Measurements from ENCODE around the gene FAM98C.

The FAM98C gene

DNA sequence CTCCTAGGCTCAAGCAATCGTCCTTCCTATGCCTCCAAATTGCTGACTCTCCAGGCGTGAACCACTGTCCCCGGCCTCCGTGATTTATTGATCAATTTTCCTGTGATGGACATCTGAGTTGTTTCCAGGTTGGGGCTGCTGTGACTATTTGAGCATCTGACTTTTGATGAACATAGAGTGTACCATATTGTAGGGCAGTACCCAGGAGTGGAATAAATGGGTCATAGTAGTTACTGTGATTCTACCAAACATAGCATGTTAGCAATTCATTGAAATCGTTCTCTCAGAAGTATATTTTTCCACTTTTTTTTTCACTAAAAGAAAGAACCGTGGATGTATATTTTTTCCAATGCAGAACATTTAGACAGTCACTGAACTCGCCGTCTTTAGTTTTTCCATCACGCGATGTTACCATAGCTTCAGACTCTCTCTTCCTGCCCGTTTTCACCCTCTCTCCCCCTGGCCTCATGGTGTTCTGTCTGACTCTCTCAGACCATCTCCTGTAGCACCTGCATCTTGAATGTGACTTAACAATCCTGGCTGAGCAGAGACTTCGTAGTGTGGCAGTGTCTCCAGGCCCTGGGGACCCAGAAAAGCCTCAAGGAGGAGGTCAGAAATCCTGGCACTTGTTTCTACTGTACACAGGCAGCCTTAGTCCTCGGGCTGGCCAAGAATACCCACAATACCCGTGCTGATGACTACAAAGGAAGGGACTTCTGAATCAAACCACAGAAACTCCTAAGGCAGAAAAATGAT lies 26.3 kb downstream of the FAM98C start:
- no peak for DNase-seq

DNA sequence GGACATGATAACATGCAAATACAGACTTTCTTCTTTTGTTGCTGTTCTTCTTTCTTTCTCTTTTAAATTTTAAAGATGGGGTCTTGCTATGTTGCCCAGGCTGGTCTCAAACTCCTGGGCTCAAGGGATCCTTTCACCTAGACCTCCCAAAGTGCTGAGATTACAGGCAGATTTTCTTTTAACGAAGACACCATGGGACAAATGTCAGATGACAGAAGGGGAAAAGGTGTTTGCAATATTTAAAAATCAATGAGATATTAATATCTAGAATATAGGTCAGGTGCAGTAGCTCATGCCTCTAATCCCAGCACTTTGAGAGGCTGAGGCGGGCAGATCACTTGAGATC lies 26.9 kb downstream of the FAM98C start:
- no peak for DNase-seq

DNA sequence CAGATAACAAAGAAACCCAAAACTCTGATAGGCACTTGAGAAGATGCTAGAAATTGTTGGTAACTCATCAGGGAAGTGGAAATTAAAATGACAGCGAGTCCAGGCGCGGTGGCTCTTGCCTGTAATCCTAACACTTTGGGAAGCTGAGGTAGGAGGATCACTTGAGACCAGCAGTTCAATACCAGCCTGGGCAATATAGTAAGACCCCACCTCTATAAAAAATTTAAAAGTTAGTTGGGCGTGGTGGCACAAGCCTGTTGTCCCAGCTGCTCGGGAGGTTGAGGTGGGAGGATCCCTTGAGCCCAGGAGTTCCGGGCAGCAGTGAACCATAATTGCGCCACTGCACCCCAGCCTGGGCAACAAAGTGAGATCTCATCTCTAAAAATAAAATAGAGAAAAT lies 28.0 kb downstream of the FAM98C start:
- DNase-seq = no peak

DNA sequence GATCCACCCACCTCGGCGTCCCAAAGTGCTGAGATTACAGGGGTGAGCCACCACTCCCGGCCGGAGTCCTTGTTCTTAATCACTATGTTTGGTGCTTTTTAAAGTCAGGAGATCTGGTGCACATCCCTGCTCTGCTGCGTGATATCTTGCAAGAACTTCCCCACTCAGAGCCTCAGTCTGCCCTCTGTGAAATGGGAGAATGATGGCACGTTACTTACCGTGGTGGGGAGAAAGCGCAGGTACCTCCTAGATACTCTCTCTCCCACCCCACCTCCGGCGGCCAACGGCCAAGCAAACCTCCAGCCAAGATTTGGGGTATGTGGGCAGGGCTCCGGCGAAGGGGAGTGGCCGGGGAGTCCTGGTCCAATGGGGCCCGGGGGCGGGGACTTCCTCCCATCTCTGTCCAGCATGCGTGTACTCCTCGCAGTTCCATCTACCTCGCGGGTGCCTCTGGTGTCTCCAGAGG lies 30.4 kb downstream of the FAM98C start, which contains the start of gene RYR1:
RYR1 (plus strand) TSS at position 424 of the 466 bp plus-strand sequence. CDS start 139 bp downstream, outside the sequence.
- peak; percentile 67 for DNase-seq

DNA sequence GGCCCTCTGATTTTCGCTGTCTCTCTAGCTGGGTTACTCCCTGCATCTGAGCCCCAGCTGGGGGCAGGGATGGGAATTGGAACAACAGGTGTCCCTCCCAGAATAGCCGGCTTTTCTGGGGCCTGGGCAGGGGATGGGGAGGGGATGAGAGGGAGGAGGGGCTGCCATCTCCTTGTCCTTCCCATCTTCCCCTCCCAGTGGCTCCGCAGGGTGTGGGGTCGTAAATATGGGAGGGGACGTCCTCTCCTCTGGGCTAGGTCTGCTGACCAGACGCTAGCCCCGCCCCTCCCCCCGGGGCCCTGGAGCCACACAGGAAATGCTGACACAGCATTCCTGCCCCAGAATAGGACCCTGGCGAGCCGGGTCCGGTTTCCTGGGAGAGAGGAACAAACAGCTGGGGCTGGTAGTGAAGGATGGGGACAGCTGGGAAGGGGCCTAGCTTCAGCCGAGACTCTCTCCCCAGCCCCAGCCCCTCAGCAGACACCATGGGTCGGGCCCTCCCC lies 31.7 kb downstream of the FAM98C start:
- peak; percentile 76 for DNase-seq

DNA sequence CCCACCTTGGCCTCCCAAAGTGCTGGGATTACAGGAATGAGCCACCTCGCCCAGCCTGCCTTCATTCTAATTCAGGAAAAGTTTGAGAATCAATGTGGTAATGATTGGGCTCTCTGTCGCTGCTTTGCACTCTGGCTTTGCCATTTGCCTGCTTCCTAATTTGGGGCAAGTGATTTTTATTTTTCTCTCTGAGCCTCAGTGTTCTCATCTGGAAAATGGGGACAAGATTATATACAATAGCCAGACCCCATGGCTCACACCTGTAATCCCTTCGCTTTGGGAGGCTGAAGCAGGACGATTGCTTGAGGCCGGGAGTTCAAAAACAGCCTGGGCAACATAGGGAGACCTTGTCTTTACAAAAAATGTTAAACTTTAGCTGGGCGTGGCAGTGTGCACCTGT lies 34.4 kb downstream of the FAM98C start:
- no peak for DNase-seq

DNA sequence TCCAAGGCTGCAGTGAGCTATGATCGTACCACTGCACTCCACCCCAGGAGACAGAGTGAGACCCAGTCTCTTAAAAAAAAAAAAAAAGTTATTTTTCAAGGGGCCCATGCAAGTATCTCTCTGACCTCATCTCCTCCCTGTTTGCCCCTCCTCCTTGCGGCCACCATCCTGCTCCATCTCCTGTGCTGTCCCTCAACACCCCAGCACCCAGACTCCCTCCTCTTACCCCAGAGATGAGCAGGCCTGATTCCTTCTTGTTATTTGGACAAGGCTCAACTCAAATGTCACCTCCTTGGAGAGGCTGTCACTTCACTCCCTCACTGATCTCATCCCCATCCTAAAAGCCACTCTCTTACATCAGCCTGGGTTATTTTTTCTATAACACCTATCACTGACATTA lies 35.0 kb downstream of the FAM98C start:
- no peak for DNase-seq

DNA sequence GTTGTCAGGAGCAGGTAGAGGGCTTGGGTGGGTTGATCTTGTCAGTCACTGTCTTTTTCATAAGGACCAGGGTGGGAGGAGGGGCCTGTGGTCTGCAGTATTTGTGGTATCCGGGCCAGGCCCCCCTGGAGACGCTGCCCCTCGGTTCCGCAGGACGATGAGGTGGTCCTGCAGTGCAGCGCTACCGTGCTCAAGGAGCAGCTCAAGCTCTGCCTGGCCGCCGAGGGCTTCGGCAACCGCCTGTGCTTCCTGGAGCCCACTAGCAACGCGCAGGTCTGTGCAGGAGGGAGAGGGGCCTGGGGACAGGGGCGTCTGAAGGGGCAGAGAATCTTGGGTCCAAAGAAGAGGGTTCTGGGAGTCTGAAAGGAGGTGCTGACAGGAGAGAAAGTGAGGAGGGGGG lies 37.7 kb downstream of the FAM98C start:
- DNase-seq = no peak

DNA sequence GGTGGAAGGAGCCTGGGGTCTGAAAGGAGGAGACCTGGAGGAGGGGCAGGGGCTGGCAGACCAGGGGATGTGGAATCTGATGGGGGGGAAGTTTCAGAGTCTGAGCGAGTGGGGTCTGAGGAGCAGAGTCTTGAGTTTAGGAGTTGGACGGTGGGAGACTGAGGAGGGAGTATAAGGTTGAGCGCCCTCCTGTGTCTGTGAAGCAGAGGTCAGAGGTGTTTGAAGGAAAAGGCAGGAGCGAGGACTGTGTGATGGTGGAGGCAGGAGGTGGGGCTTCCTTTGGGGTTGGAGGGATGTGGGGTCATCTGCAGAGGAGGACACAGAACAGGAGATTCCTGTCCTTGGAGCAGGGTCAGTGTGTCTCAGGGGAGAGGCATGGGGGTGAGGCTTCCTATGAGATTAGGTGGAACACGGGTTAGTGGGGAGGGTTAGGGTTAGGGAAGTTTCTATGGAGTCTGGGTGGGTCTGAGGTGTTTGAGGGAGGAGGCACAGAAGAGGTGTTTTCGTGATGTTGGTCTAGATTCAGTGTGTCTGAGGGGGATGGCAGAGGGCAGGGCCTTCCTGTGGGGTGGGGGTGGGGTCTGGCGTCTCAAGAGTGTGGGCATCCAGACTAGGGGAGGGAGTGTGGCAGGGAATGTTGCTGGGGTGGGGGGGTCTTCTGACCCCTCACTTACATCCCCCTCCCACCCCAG lies 38.9 kb downstream of the FAM98C start:
- DNase-seq = no peak

DNA sequence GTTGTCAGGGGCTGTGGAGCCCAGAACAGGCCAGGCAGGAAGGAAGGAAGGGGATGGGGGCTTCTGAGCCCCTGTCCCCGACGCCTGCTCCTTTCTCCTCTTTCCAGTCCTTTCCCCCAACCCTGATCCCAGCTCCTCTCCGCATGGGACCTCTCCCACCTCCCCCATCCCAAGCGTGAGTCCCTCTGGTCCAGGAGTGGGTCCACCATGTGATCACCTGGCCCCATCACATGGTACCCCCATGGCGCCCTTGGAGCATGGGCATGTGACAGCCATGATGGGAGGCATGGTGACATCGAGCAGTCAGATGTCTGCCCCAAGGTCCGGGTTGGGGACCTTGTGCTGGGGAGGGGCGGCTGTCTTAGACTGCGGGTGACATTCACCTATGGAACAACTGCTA lies 39.8 kb downstream of the FAM98C start:
- no peak for DNase-seq

DNA sequence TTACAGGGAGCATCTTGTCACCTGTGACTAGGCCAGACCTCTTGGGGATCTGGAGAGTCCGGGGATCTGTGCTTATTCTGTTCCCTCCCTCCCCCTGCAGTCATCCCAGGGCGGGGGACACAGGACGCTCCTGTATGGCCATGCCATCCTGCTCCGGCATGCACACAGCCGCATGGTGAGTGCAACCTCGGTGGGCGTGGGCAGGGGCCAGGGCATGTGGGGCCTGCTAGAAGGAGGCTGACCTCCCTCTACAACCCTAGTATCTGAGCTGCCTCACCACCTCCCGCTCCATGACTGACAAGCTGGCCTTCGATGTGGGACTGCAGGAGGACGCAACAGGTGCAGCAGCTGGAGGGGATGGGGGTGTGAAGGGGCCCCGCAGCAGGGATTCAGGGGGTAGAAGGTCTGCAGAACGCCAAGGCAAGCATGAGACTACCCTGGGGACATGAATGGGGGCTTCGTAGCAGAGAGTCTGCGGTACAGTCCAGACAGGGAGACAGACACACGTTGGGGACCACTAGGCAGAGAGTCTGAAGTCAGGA lies 40.6 kb downstream of the FAM98C start:
- no peak for DNase-seq

DNA sequence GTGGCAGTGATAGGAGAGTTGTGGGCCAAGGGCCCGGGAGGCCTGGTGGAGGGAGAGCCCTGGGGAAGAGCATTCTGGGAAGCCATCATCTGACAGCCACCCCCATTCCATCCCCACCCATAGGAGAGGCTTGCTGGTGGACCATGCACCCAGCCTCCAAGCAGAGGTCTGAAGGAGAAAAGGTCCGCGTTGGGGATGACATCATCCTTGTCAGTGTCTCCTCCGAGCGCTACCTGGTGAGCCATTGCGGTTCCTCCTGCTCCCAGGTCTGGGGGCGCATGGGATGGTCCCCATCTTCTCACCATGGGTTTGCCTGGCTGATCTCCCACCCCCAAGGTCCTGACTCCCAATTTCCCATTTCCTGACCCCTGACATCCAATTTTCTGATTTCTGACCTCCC lies 41.1 kb downstream of the FAM98C start:
- no peak for DNase-seq

DNA sequence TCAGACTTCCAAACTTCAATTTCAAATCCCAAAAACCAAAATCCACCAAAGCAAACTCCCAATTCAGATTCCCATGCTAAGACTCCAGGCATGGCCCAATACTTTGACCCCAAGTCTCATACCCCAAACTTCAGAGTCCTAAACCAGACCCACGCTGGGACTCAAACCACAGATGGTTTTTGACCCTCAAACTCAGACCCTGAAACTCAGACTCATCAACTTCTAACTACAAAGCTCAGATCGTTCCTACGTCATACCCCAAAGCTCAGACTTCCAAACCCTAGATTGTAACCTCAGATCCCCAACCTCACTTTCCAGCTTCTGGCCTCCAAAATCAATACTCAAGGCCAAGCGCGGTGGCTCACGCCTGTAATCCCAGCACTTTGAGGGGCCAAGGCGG lies 42.5 kb downstream of the FAM98C start:
- DNase-seq = no peak

DNA sequence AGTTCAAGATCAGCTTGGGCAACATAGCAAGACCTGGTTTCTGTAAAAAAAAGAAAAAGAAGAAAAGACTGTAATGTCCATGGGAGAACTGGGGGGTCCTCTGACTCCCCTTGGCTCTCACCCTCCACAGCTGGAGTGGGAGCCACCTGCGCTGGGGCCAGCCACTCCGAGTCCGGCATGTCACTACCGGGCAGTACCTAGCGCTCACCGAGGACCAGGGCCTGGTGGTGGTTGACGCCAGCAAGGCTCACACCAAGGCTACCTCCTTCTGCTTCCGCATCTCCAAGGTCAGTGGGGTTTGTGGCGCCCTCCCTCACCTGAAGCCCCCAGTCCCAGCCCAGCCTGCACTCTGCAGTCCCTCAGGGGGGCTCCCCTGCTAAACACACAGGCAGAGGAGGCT lies 45.3 kb downstream of the FAM98C start:
- DNase-seq = no peak

DNA sequence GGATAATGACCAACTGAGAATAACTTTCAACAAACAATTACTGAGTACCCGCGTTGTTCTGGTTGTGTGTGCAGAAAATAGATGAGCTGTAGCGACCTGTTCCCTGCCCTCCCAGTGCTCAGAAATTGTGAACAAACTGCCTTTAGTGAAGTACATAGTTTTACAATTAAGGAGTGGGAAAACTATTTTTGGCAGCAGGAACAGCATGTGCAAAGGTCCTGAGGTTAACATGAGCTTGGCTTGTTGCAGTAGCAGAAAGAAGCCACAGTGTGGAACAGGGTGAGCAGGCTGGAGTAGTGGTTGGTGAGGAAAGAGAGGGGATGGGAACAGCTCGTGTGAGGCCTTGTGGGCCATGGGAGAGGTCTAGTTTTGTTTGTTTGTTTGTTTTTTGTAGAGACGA lies 46.6 kb downstream of the FAM98C start:
- DNase-seq = no peak

DNA sequence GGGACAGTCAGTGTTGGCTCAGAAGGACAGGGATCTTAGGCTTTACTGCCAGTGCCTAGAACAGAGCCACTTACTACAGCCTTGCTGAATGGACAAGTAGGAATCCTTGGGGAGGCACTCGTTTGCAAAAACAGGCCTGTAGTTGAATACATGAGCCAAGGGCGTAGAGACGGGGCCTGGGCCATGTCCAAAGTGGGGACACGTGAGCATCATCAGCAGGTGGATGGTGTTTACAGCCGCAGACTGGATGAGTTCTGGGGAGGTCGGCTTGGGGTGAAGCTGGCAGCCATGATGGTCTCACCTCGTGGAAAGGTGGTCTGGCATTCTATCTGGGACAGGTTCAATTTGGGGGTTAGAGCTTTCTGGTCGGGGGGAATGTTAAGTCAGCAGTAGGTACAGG lies 48.1 kb downstream of the FAM98C start:
- DNase-seq = no peak

DNA sequence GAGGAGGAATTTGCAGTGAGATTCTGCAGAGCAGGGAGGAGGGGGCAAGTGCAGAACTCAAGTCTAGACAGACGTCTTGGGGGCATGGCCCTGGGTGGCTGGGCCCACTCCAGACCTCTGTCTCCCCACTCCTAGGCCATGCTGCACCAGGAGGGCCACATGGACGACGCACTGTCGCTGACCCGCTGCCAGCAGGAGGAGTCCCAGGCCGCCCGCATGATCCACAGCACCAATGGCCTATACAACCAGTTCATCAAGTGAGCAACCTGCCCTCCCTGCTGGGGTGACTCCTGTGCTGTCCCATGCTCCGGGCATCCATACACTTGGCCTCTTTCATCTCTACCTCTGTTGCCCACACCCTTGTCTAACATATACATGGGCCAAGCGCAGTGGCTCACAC lies 48.7 kb downstream of the FAM98C start:
- DNase-seq = no peak

DNA sequence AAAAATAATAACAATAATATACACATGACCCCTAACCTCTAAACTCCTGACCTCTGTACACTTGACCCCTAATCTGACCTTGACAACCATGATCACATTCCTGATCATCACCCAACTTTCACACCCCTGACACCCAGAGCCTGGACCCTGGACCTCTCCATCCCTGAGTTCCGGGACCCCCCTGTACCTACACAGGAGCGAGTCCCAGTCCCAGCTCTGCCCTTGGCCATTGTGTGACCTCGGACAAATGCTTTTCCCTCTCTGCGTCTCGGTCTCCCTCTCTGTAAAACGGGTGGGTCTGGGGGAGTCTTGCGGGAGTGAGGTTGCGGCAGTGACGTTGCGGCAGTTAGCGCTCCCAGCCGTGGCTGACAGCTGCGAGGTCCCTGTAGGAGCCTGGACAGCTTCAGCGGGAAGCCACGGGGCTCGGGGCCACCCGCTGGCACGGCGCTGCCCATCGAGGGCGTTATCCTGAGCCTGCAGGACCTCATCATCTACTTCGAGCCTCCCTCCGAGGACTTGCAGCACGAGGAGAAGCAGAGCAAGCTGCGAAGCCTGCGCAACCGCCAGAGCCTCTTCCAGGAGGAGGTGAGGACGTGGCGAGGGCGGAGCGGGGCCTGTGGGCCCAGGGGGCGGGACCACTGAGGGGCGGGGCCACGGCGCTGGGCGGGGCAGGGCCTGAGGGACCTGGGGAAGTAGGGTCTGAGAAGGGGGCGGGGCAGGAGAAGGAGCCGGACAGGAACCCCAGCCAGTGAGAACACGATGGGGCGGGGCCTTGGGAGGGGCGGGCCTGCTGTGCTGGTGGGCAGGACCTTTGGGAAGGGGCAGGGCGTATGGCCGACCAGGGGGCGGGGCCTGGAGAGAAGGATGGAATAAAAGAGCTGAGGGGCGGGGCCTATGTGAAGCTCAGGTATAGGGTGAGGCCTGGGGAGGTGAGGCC lies 49.8 kb downstream of the FAM98C start:
- DNase-seq = no peak

DNA sequence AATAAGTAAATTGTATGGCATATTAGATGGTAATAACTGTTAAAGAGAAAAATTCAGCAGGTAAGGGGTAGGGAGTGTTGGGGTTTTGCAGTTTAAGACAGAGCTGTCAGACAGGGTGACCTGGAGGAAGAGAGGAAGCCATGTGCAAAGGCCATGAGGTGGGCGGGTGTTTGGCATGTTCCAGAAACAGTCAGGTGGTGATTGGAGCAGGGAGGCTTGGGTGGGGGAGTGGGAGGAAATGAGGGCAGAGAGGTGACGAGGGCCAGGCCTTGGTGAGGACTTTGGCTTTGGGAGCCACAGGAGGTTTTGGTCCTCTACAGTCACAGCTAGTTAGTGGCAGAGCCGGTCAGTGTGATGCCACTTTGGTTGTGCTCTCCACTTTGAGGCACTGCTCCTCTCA lies 50.7 kb downstream of the FAM98C start:
- DNase-seq = no peak

DNA sequence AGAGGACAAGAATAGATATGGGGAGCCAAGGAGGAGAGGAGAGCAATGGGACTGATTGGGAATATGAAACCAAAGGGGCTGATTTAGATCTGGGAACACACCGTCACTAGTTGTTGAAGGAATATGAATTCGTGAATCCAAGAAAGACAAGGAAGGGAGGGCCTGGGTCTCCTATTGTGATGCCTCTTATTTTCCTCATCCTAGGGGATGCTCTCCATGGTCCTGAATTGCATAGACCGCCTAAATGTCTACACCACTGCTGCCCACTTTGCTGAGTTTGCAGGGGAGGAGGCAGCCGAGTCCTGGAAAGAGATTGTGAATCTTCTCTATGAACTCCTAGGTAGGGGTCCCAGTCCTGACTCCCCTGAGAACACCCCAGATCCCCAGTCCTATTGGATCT lies 52.1 kb downstream of the FAM98C start:
- no peak for DNase-seq

DNA sequence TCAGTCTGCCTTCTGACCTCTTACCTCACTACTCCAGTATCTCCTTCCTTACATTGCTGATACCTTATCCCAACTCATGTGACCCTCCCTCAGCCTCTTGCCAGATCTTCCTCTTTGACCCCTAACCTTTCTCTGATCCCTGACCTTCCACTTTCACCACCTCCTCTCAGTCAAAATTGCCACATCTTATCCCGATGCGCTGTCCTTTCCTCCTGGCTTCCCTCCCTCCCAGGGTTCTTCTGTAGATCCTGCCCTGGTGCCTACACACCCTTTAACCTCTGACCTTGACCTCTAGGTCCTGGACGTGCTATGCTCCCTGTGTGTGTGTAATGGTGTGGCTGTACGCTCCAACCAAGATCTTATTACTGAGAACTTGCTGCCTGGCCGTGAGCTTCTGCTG lies 54.3 kb downstream of the FAM98C start:
- no peak for DNase-seq

DNA sequence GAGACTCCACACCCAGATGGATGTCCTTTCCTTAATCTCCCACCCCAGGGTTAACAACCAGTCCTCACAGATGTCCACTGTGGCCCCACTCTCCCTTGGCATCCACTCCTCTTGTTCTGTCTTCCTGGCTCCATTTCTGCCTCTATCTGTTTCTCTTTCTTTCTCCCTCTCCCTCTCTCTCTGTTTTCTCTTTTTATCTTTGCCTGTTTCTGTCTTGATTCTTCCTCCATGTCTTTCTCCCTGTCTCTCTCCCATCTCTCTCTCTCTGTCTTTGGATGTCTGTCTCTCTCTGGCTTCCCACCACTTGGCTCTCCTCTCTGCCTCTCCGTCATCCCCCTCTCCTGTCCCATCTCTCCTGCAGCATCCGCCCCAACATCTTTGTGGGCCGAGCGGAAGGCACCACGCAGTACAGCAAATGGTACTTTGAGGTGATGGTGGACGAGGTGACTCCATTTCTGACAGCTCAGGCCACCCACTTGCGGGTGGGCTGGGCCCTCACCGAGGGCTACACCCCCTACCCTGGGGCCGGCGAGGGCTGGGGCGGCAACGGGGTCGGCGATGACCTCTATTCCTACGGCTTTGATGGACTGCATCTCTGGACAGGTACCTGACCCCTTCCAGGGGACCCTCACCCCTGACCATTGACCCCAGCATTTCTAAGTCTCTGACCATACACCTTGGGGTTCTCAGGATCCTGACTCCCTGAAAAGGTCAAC lies 55.0 kb downstream of the FAM98C start:
- no peak for DNase-seq
